Nucleus accumbens (tissue), 56 donors: Measurements from ENCODE around the gene EXOC6B.

Experiments
- DNase-seq, 56 donors: peaks; one replicate each; lab custom pipeline; 2025; lab: John Stamatoyannopoulos, UW

EXOC6B gene

DNA sequence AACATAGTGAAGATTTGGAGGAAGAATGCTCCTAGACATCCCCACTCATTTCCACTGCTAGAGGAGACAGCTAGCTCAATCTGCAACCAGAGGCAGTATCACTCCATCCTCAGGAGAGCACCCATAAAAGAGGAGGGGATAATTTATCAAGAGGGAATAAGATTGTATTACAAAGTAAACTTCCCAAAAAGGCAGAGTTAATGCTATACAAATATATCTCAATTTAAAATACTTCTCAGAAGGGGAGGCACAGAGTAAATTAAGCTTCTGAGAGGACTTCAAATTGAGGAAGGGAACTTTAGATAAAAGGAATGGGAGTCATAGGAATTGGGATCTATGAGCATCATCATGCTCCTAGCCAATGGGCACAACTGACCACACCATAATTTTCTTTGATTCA, 29.1 kb downstream of the EXOC6B start:
- no peak for DNase-seq

DNA sequence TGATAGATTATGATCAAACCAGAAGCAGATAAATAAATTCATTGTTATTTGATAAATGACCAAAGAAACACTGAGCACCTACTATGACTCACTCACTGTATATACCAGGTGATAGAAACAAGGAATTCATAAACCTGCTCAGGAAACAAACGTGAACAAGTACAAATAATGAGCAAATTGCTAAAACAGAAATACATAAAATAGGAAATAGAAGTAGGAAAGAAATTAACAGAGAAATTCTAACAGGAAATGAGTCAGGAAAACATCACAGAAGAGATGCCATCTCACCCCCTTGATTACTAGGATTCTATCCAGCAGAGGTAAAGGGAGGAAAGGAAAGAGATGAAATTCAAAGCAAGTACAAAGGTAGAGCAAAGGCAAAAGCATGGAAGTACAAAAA, 31.3 kb downstream of the EXOC6B start:
- no peak for DNase-seq

DNA sequence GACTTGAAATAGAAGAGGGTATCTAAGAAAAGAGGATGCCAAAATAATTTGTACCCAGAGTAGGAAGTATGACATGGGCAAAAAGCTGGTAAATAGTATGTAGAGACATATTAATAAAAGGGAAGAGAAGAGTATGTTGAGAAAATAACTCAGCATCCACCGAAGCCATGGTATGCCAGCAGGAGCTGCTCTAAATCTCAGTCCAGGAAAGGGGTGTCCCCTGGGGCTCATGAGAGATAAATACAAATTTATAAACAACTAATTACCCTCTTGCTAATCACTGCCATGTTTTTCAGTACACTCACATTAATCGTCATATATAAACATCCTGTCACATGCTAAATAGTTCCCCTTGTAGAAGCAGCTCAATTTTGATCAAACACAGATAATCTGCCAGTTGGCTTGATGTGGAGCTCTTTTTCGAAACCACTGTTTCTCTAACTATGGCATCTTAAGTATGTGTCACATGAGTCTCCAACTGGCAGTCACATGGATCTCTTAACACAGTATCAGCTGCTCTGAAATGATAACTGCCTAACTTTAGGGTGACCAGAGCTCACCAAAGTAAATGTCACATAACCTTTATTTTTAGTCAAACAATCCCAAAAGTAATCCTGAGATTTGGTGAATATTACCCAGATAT, 31.9 kb downstream of the EXOC6B start:
- no peak for DNase-seq

DNA sequence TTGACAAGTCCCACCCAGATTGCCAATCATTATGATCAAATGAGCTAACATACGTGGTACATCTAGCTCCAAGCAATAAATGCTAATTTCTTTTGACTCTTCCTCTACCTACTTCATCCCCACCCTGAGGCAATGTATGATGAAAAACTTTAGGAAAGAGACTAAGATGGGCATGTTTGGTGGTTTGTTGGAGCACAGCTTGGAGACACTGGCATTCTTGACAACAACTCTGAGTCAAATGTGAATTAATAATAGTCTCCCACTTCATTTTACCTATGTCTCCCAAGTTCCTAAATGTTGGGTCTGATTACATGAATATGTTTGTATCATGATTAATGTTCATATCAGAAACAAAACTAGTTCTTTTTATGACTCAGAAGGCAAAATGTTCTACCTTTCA, 36.6 kb downstream of the EXOC6B start:
- DNase-seq: no peak

DNA sequence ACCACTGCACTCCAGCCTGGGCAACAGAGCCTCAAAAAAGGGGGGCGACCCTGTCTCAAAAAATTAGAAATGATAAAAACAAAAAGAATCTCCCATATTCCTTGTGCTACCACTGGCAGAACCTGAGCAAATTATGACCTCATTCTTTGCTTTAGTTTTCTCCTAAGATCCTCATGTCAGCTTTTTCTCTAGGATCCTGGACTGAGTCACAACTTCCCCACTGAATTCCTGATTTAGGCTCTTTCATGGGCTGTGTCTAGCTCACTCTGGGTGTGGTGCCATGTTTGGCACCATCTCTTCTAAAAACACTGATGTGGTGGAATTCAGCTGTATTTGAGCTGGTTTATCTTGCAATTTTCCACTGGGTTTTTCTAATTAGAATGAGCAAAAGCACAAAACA, 37.1 kb downstream of the EXOC6B start:
- no peak for DNase-seq

DNA sequence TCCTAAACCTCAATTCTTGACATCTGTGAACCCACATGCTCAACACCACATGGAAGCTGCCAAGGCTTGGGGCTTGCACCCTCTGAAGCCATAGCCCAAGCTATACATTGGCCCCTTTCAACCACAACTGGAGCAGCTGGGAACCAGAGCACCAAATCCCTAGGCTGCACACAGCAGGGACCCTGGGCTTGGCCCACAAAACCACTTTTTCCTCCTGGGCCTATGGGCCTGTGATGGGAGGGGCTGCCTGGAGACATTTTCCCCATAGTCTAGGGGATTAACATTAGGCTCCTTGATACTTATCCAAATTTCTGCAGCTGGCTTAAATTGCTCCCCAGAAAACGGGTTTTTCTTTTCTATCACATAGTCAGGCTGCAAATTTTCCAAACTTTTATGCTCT, 40.3 kb downstream of the EXOC6B start:
- no peak for DNase-seq

DNA sequence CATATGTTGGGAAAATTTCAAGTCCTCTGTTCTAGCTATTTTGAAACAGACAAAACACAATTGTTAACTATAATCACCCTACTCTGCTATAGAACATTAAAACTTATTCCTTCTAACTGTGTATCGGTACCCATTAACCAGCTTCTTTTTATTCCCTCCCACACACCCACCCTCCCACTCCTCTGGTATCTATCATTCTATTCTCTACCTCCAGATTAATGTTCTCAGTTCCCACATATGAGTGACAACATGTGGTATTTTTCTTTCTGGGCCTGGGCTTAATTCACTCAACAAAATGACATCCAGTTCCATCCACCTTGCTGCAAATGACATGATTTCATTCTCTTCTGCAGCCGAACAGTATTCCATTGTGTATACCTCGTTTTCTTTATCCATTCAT, 43.3 kb downstream of the EXOC6B start:
- DNase-seq: peak in 10 of 56 donors; percentile 8 to 53 (median 22)

DNA sequence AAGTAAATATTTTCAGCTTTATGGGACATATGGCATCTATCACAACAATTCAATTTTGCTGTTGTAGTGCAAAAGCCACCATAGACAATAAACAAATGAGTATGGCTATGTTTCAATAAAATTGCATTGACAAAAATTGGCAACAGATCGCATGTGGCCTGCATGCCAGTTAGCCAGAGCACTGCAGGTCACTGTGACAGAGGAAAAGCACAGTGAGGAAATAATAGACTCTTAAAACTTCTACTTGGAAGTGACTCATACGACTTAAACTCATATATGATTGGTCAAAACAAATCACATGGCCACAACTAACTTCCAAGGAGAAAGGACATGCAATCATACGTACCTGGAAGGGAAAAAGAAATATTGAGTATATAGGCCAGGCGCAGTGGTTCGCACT, 44.4 kb downstream of the EXOC6B start:
- peak in 1 of 56 donors; percentile 12 for DNase-seq

DNA sequence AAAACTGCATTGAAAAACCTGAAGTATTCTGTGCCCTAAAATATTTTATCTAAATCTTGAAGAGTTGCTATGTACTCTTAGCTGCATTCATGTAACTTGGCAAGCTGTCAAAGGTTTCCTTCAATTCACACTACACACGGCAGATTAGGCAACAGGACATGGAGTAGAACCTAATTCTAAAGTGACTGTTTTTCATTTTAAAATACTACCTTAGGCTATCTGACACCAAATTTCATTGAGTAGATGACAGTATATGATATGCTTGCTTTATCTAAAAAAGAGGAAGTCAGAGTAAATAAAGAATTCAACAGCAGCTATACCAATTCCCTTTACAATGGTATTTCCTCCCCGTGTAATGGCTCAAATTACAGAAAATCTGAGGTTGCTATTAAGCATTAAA, 45.4 kb downstream of the EXOC6B start:
- DNase-seq: no peak

DNA sequence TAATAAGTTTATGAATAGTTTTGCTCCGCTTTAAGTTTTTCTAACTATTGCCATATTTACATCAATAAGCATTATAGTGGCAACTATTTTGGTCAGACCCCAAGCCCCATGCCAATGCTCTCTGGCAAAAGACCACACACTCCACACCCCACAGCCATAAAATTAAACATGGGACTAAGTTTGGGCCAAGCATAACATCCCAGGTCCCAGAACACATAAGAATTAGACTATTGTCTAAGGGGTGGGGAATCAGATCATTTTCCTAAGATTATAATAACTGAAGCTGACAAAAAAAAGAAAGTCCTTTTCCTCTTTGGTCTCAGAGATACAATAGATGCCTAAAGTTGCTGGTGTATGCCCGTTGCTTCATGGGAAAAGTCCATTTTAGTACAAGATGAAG, 46.3 kb downstream of the EXOC6B start:
- DNase-seq: no peak

DNA sequence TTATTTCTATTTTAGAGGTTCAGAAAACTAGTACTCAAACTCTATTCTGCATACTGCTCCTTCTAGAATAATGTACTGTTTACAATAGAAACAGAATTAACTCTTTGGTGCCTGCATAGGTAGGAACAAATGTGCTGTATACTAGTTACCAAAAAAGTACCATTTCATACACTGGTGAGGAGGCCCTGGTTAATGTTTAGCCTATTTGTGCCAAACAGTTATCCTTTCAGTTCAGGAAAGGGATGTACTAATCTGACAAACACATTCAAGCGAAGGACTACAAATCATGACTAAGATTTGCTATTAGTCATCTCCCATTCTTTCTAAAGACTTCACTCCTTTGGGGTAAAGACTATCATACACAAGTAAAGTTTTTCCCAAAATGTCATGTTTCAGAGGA, 47.4 kb downstream of the EXOC6B start:
- DNase-seq: no peak

DNA sequence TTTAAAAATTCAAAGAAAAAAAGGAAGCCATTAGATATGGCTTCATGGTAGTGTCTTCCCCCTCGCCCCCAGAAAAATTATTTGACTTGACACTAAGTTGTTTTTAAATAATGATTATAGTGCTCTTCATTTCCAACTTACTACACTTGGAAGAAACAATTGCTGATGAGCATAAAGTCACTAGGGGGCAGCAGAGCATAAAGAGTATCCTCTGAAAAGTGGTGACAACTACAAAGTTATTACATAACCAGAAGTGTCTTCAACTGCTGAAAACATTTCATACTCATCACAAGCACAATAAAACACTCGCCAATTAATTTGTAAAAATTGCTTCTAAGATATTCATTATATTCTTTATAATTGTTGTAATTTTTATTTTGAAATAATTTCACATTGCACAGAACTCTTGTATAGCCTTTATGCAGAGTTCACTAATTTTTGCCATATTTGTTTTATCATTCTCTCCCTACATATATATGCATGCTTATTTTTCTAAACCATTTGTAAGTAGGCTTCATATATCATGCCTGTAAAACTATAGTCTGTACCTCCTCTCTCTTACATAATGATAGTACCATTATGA, 54.9 kb downstream of the EXOC6B start:
- peak in 32 of 56 donors; percentile 2 to 82 (median 30) for DNase-seq

DNA sequence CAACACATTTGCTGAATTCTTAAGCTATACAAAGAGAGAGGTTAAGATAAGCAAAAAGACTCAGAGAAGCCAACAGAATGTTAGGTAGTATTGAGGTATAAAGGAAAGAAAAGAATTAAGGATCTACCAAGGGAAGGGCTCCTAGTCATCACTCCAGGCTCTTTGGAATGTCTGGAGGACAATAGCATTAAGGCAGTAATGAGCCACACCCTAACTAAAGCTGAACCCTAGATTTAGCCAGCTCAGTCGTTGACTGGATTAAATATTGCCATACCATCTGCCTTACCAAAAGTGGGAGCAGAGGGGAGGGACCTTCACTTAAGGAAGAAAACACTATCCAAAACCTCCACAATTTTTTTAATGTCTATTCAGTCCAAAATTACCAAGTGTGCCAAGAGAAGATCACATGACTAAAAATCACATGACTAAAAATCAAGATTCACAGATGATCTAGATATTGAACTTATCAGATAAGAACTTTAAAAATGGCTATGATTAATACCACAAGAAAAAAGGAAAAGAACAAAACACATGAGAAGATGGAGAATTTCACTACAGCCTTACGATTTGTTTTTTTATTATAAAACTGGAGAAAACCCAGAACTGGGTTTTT, 59.7 kb downstream of the EXOC6B start:
- no peak for DNase-seq

DNA sequence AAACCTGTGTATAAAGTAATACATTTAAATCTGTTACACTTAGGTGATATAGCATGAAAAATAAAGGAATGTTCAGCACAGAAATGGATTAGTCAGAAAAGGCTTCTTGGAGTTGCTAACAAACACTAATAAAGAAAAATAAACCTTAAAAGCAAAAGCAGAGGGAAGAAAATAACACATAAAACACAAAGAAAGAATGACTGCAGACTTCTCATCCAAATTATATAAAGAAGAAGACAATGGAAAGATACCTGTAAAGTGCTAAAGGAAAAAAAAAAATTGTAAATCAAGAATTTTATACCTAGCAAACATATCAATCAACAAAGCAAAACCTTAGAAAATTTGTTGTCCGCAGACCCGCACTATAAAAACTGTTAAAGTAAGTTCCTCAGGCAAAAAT, 63.6 kb downstream of the EXOC6B start:
- no peak for DNase-seq

DNA sequence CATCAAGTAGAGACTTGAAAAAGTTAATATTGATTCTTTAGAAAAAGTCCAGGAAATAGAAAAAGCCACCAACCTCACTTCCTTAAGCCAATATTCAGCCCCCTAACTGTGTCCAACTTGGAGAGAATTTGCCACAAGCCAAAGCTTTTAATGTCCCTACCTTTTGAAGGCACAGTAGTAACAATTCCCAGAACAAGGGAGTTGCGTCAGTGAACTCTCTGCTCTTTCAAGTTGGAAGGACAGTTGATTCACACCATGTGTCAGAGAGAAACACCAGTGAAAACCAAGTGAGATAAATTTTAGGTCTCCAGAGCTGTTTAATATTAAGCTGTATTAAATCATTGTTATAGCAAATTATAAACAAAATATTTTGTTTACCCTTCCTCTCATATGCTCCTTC, 66.1 kb downstream of the EXOC6B start:
- no peak for DNase-seq

DNA sequence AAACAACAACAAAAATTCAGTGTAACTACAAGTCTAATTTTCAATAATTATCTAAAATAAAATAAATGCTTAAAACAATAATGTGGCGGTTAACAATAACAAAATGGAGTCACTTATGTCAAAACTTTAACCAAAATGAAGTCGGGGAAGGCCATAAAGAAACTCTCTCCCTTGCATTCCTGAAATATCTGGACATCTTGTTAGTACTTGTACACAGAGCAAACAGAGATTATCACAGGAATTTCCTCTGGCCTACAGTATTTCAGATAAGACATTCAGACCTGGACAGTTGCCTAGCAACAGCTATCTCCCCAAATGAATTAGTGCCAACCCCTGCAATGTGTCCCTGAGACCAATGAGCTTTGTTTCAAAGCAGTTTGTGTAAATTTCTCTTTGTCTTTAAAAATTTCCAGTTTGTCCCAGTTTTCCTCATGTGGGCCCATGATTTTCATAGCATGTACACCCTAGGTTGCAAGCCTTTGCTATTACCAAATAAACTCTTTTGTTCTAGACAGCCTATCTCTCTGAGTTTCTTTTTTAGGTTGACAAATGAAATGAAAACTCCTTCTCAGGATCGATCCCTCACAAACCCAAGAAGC, 68.6 kb downstream of the EXOC6B start:
- DNase-seq: no peak

DNA sequence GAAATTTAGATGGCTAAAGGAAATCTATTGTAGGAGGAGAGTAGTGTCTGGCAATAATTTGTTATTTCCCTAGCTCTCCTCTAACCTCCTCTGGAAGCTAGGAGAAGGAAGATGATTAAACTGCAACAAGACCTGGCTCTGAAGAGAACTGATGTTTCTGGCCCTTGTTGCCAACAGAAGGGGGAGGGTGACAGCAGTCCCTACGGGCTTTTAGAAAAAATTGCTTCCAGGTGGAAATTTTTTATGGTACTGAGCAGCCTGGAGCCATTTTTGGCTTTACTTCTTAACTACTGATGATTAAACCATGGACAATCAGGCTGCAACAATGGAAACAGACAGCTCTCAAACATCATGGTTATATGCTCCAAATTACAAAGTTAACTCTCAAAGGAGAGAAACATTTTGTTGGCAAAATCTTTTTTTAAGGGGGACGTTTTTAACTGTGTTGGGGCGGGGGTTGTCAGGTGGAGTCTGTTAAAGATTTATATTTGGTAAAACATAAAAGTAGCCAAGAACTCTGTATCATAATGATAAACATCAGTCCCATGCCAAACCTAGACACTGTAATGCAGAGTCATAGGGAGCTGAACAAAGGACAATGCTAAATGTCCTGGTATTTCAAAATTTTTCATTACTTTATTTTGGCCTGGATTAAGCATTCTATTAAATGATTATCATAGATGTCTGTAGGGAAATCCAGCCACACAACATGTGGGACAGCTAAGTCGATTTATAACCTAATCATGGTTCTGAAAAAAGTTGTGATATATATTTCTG, 70.0 kb downstream of the EXOC6B start:
- no peak for DNase-seq

DNA sequence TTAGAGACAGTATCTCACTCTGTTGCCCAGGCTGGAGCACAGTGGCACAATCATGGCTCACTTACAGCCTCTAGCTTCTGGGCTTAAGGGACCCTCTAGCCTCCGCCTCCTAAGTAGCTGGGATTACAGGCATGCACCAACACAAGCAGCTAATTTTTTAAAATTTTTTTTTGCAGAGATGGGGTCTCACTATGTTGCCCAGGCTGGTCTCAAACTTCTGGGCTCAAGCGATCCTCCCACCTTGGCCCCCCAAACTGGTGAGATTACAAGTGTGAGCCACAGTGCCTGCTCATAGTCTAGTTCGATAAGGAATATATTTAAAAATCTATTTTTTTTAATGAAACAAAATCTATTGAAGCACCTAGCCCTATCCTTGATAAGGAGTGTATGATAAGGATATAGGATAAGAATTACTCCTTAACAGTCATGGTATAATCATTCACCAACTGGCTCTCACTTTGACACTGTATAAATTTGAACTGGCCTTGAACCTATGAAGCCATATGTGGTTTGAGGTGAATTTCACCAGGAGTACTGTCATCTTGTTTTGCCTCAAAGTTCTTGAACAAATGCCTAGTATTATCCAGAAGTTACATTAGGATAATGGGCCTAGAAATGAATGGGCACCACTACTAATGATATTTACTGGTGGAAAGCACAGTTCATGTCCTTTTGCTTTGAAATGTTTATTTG, 71.1 kb downstream of the EXOC6B start:
- no peak for DNase-seq

DNA sequence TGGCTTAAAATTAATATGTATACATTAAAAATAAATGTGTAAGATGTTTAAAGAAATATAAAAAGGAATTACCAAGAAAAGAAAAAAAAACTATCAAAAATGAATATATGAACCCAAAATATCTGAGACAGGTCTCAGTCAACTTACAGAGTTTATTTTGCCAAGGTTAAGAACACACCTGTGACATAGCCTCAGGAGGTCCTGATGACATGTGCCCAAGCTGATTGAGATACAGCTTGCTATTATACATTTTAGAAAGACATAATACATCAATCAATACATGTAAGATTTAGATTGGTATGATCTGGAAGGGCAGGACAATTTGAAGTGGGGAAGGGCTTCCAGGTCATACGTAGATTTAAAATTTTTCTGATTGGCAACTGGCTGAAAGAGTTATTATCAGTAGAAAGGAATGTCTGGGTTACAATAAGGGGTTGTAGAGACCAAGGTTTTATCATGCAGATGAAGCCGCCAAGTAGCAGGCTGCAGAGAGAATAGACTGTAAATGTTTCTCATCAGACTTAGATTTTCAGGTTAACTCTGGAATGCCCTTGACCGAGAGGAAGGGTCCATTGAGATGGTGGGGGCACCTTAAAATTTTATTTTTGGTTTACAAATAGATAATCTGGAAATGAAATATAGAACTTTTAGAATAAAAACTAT, 74.7 kb downstream of the EXOC6B start:
- DNase-seq: no peak

DNA sequence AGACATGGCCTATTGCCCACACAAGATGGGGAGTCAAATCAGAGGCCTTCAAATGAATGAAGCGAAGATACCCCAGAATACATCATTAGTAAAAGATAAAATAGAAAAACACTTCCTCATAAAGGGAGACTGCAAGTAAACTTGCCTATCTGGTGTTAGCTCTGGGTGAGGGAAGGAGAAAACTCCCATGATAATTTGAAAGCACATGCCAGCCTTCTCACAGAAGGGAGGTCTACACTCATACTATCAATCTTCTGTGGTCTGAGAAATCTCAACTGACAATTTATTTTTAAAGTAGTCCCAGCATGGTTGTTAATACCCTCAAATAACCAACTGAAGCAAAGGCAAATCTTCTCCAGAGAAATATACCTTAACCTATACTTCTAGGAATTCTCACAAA, 75.4 kb downstream of the EXOC6B start:
- no peak for DNase-seq
